Esophagus squamous epithelium (tissue), 5 donors: Measurements from ENCODE around the gene MBD3L2. TPM values are rescaled to one million over a fixed set of nuclear protein-coding genes. Genes with fewer than 3 reads are reported as not detected.
"Not testable (repeated sequence)": the region's sequence is repeated elsewhere in the genome, so short reads cannot be mapped to it uniquely, and the experiment has no call there.

Experiments
- DNase-seq: peaks from one replicate; lab custom pipeline; 2025; lab: John Stamatoyannopoulos, UW
- H3K27ac ChIP-seq, 4 donors: fragments of 200-600 bp; sonication (generic); one replicate each; pipeline ENCODE4 v1.5.1; 2016 to 2019; ENCODE audit warnings: mild to moderate bottlenecking in 1 of 4
- H3K27me3 ChIP-seq, 4 donors: fragments of 200-600 bp; sonication (generic); 1 replicate in 3 of 4; 2 replicates in 1 of 4; pipeline versions ENCODE4 v1.5.1 to v1.6.0; 2017 to 2021; ENCODE audit warnings: antibody characterized with exemption in 1 of 4
- H3K36me3 ChIP-seq, 3 donors: fragments of 200-600 bp; sonication (generic); one replicate each; pipeline ENCODE4 v1.5.1; 2016 to 2019
- H3K4me1 ChIP-seq, 3 donors: fragments of 200-600 bp; sonication (generic); one replicate each; pipeline ENCODE4 v1.5.1; 2017 to 2019
- H3K4me3 ChIP-seq, 4 donors: fragments of 200-600 bp; sonication (generic); 1 replicate in 3 of 4; 2 replicates in 1 of 4; pipeline ENCODE4 v1.5.1; 2016 to 2019; ENCODE audit warnings: mild to moderate bottlenecking in 2 of 4, moderate library complexity in 1 of 4
- H3K9me3 ChIP-seq, 3 donors: fragments of 200-600 bp; sonication (generic); one replicate each; pipeline ENCODE4 v1.5.1; 2016 to 2019
- POLR2A ChIP-seq, 4 donors: fragments of 450-650 bp; IDR thresholded peaks; one replicate each; pipeline ENCODE4 v1.6.1; 2017; ENCODE audit warnings: antibody characterized with exemption in 4 of 4, mild to moderate bottlenecking in 4 of 4, moderate library complexity in 3 of 4
- WGBS, 2 donors: methylation state at CpG; one replicate each; pipeline ENCODE4 v1.1.5; 2018; 5-methylcytosine and 5-hydroxymethylcytosine counted together
- intact Hi-C: fragments of 100-400 bp; cut with DNase I; formaldehyde crosslinking; loops from one replicate; pipeline ENCODE4 v1.15.0; 2022
- total RNA-seq, 4 donors: library from RNA; depleted of rRNA; stranded (reverse); fragments of >200 nt; gene quantifications; one replicate each; pipeline ENCODE4 v1.1.0, GENCODE V29; 2016
- TF ChIP-seq, protein P1 (sequence below), 6 experiments: fragments of 450-650 bp in 4 of 6; fragments of 200-600 bp in 2 of 6; sonication (generic) in 2 of 6; IDR thresholded peaks; one replicate each; pipeline ENCODE4 v1.5.1; 2016 to 2019; ENCODE audit warnings: antibody characterized with exemption in 6 of 6, mild to moderate bottlenecking in 4 of 6, moderate library complexity in 4 of 6
- donor health status: DM: yes; HTN: yes; CAD: no.

Gene MBD3L2
- not detected for total RNA-seq

DNA sequence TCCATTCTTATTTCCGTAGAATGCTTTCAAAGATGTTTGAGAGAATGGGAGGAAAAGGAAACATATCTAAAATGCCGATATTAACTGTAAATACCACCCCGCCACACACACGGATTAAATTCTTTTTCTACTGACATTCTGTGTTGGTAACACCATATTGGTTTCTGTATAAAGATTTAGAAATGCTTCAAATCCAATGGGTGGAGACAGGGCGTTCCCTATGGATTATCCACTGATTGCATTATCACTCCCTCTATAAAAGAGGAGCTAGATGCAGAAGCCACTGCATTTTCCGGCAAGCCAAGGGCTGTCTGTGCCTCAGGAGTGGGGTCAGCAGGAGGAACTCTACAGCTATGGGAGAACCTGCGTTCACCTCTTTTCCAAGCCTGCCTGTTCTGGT is at the start of gene MBD3L2:
TSS of gene MBD3L2 (plus strand) at position 301 of the 400 bp plus-strand sequence. CDS start at position 354, 53 bp downstream.
- no CpG with 5 or more reads among the region's 7 CpGs for whole genome bisulfite sequencing, 2 donors

DNA sequence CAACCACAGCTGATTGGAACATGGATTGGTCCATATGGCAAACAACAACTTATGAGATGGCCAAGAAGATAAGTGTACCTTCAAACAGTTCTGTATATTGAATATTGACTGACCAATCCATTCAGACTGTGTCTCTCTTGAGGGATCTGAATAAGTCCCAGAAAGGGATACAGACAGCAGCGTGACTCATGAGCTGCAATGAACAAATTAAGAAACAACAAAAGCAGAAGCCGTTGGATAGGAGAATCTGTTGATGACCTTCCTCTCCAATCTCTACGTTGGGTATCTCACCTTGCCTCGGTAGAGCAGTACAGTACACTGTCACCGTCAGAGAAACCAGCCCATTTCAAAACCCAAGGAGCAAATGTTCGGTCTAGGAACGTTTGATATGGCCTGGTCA is 49.2 kb upstream of the MBD3L2 start:
- no peaks in the 10 kb centered on the region for H3K4me1 ChIP-seq
- no peak overlapping the region for H3K27ac ChIP-seq
- TF ChIP-seq, protein P1, sequence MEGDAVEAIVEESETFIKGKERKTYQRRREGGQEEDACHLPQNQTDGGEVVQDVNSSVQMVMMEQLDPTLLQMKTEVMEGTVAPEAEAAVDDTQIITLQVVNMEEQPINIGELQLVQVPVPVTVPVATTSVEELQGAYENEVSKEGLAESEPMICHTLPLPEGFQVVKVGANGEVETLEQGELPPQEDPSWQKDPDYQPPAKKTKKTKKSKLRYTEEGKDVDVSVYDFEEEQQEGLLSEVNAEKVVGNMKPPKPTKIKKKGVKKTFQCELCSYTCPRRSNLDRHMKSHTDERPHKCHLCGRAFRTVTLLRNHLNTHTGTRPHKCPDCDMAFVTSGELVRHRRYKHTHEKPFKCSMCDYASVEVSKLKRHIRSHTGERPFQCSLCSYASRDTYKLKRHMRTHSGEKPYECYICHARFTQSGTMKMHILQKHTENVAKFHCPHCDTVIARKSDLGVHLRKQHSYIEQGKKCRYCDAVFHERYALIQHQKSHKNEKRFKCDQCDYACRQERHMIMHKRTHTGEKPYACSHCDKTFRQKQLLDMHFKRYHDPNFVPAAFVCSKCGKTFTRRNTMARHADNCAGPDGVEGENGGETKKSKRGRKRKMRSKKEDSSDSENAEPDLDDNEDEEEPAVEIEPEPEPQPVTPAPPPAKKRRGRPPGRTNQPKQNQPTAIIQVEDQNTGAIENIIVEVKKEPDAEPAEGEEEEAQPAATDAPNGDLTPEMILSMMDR (IDR thresholded peaks at IDR 0.05), result no peak
- TF ChIP-seq POLR2A (IDR thresholded peaks at IDR 0.05), result no peak
- no peaks in the 10 kb centered on the region for H3K9me3 ChIP-seq
- peaks cover 0 to 7% (median 0%) of the 10 kb centered on the region in 4 donors for H3K27me3 ChIP-seq
- no peak for DNase-seq
- H3K4me3 ChIP-seq, result no peak overlapping the region
- 49 to 59% methylated on average over 4 to 7 of the region's 7 CpGs for WGBS, 2 donors
- intact Hi-C loops, result no loop called here
- no peaks in the 10 kb centered on the region for H3K36me3 ChIP-seq

More for the DNA sequence above, at the start of gene MBD3L2:
- DNase-seq, H3K27me3 ChIP-seq, H3K9me3 ChIP-seq, H3K4me3 ChIP-seq, intact Hi-C loops, H3K27ac ChIP-seq, H3K4me1 ChIP-seq, H3K36me3 ChIP-seq: not testable (repeated sequence)

DNA sequence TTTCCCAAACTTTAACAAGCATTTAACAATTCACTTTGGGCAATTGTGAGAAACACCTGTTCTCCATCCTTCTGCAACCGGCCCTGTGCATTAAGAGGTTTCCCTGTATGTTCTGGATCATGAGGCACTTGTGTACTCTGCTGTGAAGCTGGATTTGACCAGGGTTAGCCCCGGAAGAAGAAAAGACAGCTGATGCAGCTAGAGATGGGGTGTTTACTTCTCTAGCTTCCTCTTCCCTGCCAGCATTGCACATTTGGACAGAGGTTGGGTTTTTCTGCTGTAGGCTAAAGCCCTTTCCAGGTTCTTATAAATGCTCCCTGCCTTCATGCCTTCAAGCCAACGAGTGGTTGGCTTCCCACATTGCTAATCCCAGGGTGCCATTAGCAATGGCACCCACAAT is 48.8 kb upstream of the MBD3L2 start:
- WGBS, 2 donors, result 52 to 56% methylated on average over 3 of the region's 3 CpGs
- DNase-seq, result no peak
- intact Hi-C loops, result no loop called here

DNA sequence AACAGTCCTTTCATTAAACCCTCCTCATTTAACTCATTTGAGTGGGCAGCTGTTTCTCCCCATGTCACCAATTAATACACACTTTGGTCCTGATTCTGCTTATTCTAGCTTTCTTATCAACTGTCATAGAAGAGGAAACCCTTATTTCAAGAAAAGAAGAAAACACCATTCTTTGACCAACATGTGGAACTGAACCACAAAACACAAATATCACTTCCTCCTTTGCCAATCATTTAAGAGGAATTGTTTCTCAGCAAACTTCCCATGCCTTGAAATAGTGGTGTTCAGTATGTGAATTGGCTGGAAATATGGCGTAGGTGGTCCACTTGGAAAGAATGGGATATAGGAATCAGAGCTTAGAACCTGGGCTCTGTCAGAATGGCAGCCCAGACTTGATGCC is 48.3 kb upstream of the MBD3L2 start:
- intact Hi-C loops, result no loop called here

More for the DNA sequence above, 48.8 kb upstream of the MBD3L2 start:
- TF ChIP-seq, protein P1 (IDR thresholded peaks at IDR 0.05), result no peak
- no peak for TF ChIP-seq POLR2A (IDR thresholded peaks at IDR 0.05)
- Histone ChIP-seq H3K9me3 (no peaks in the 10 kb centered on the region), H3K36me3 (no peaks in the 10 kb centered on the region), H3K27me3 (peaks cover 0 to 7% (median 0%) of the 10 kb centered on the region in 4 donors), H3K4me1 (no peaks in the 10 kb centered on the region), H3K27ac (peak overlapping the region in 1 of 4 donors; percentile 5), H3K4me3 (no peak overlapping the region)

DNA sequence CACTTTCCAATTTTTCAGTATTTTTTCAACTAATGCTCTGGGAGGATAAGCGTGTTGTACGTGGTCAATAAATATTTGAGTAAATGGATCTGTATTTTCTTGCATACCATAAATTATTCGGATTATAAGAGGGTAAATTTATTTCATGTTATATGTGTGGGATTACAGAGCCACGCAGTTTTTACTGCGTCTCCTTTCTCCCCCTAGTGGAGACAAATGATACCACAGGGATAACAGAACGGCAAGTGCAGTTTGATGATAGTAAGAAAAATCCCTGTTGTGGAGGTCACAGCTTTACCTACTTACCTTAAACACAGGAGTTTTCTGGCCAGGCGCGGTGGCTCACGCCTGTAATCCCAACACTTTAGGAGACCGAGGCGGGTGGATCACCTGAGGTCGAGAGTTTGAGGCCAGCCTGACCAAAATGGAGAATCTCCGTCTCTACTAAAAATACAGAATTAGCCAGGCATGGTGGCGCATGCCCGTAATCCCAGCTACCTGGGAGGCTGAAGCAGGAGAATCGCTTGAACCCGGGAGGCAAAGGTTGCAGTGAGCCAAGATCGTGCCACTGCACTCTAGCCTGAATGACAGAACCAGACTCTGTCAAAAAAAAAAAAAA is 44.7 kb upstream of the MBD3L2 start:
- H3K36me3 ChIP-seq, result no peaks in the 10 kb centered on the region
- intact Hi-C loops, result no loop called here
- 82 to 83% methylated on average over 9 to 12 of the region's 18 CpGs for WGBS, 2 donors
- TF ChIP-seq, protein P1 (IDR thresholded peaks at IDR 0.05), result no peak
- TF ChIP-seq POLR2A (IDR thresholded peaks at IDR 0.05), result no peak
- H3K4me3 ChIP-seq, result no peak overlapping the region
- H3K9me3 ChIP-seq, result no peaks in the 10 kb centered on the region
- no peak for DNase-seq
- peaks cover 0 to 7% (median 0%) of the 10 kb centered on the region in 4 donors for H3K27me3 ChIP-seq
- H3K27ac ChIP-seq, result no peak overlapping the region
- no peaks in the 10 kb centered on the region for H3K4me1 ChIP-seq

More for the DNA sequence above, 48.3 kb upstream of the MBD3L2 start:
- Histone ChIP-seq H3K9me3 (no peaks in the 10 kb centered on the region), H3K27ac (peak overlapping the region in 1 of 4 donors; percentile 5), H3K36me3 (no peaks in the 10 kb centered on the region), H3K4me1 (no peaks in the 10 kb centered on the region), H3K27me3 (peaks cover 0 to 7% (median 0%) of the 10 kb centered on the region in 4 donors), H3K4me3 (no peak overlapping the region)
- TF ChIP-seq, protein P1 (IDR thresholded peaks at IDR 0.05), result no peak
- no peak for TF ChIP-seq POLR2A (IDR thresholded peaks at IDR 0.05)
- no peak for DNase-seq
- WGBS, 2 donors, result 63 to 70% methylated on average over 1 of the region's 1 CpG
